OCI-LY7 (cell line): ENCODE data around the gene RBM38. TPM values are rescaled to one million over a fixed set of nuclear protein-coding genes. Genes with fewer than 3 reads are reported as not detected.
"Not testable (repeated sequence)": the region's sequence is repeated elsewhere in the genome, so short reads cannot be mapped to it uniquely, and the experiment has no call there.

Experiments used
- BruUV-seq: library from RNA; stranded (reverse); fragments of 400-500 nt; replicated peaks from 2 replicates; lab custom pipeline; 2021; lab: Mats Ljungman, UMichigan
- CTCF ChIA-PET: fragments of 300-600 bp; sonication (Branson Sonifier 250); formaldehyde crosslinking; loops from one replicate; lab custom pipeline; 2022; ENCODE audit warnings: antibody characterized with exemption; ENCODE audit not compliant: unreplicated experiment; lab: Charles Lee
- POLR2A ChIA-PET: fragments of 300-600 bp; sonication (Branson Sonifier 250); formaldehyde crosslinking; loops from one replicate; lab custom pipeline; 2022; ENCODE audit warnings: antibody characterized with exemption; lab: Charles Lee
- DNase-seq: peaks from one replicate; pipeline ENCODE4 v3.0.0-alpha.2; 2015; ENCODE audit warnings: low spot score
- H2AFZ ChIP-seq: fragments of 200-600 bp; sonication (generic), shearing (Covaris generic); 2 replicates; pipeline ENCODE4 v1.6.1; 2014; ENCODE audit warnings: mild to moderate bottlenecking, antibody characterized with exemption, low read length, moderate library complexity
- H3K27ac ChIP-seq: fragments of 200-600 bp; sonication (generic); 2 replicates; pipeline ENCODE4 v1.5.1; 2014; ENCODE audit warnings: mixed run types, low read depth, mild to moderate bottlenecking, moderate library complexity, low read length, inconsistent platforms; ENCODE audit not compliant: poor library complexity, severe bottlenecking
- H3K36me3 ChIP-seq: fragments of 200-600 bp; sonication (generic); 2 replicates; pipeline ENCODE4 v1.6.1; 2014; ENCODE audit warnings: mild to moderate bottlenecking, antibody characterized with exemption, low read length, moderate library complexity, mixed read lengths; ENCODE audit not compliant: insufficient read depth
- H3K4me1 ChIP-seq: fragments of 200-600 bp; sonication (generic); 2 replicates; pipeline ENCODE4 v1.5.1; 2014; ENCODE audit warnings: mild to moderate bottlenecking, low read length; ENCODE audit not compliant: insufficient read depth, poor library complexity, severe bottlenecking
- H3K4me2 ChIP-seq: fragments of 200-600 bp; sonication (generic); 2 replicates; pipeline ENCODE4 v1.6.1; 2014; ENCODE audit warnings: mild to moderate bottlenecking, low read length
- H3K4me3 ChIP-seq: fragments of 200-600 bp; sonication (generic); 2 replicates; pipeline ENCODE4 v1.5.1; 2014; ENCODE audit warnings: mild to moderate bottlenecking, low read depth, low read length; ENCODE audit not compliant: poor library complexity, severe bottlenecking
- H3K79me2 ChIP-seq: fragments of 200-600 bp; sonication (generic); 2 replicates; pipeline ENCODE4 v1.6.1; 2016; ENCODE audit warnings: low read depth, mild to moderate bottlenecking, low read length, moderate library complexity, mixed read lengths; ENCODE audit not compliant: insufficient read depth
- H3K9me2 ChIP-seq: fragments of 200-600 bp; sonication (generic); 2 replicates; pipeline ENCODE4 v1.6.1; 2016; ENCODE audit warnings: mild to moderate bottlenecking, low read length, mixed read lengths; ENCODE audit not compliant: insufficient read depth
- H3K9me3 ChIP-seq: fragments of 200-600 bp; sonication (generic); 2 replicates; pipeline ENCODE4 v1.6.1; 2014; ENCODE audit warnings: mild to moderate bottlenecking, mixed run types, low read length, mixed read lengths
- H4K20me1 ChIP-seq: fragments of 200-600 bp; sonication (generic); 2 replicates; pipeline ENCODE4 v1.6.1; 2014; ENCODE audit warnings: mild to moderate bottlenecking, antibody characterized with exemption, low read length, moderate library complexity, mixed read lengths; ENCODE audit not compliant: insufficient read depth
- CTCF ChIP-seq: fragments of 200-600 bp; sonication (generic); conservative IDR thresholded peaks from 2 replicates; pipeline ENCODE4 v1.5.1; 2014; ENCODE audit warnings: mild to moderate bottlenecking, antibody characterized with exemption, low read length, moderate library complexity, mixed read lengths
- EZH2phosphoT487 ChIP-seq: fragments of 200-600 bp; sonication (generic); IDR thresholded peaks from 2 replicates; pipeline ENCODE4 v1.6.1; 2018; ENCODE audit warnings: low read depth, borderline replicate concordance, mild to moderate bottlenecking, mixed run types, antibody characterized with exemption, low read length, moderate library complexity, mixed read lengths
- intact Hi-C: fragments of 100-400 bp; cut with micrococcal nuclease; formaldehyde crosslinking; loops from one replicate; pipeline ENCODE4 v1.10.0; 2022; ENCODE audit not compliant: unreplicated experiment
- total RNA-seq, 2 experiments: library from RNA; depleted of rRNA in 1 of 2; stranded (reverse); fragments of >200 nt in 1 of 2; shearing (Covaris generic) in 1 of 2; gene quantifications; 2 replicates each; pipeline ENCODE4 v1.2.3, GENCODE V29; 2014 to 2022

The RBM38 gene
- total RNA-seq, 2 experiments from 2014 or later, result 119 to 174 TPM

GRCh38 chr20:57342829-57343228 lies 48.4 kb upstream of the RBM38 start:
- DNase-seq, result no peak
- TF ChIP-seq CTCF (no peak), EZH2phosphoT487 (no peak)
- POLR2A ChIA-PET, result no interaction called here
- Histone ChIP-seq H3K79me2 (no peaks in the 10 kb centered on the region), H3K27ac (no peak overlapping the region), H4K20me1 (no peaks in the 10 kb centered on the region), H3K4me1 (no peaks in the 10 kb centered on the region), H3K4me2 (no peak overlapping the region), H3K4me3 (no peak overlapping the region), H3K36me3 (no peaks in the 10 kb centered on the region), H2AFZ (no peak overlapping the region), H3K9me3 (no peaks in the 10 kb centered on the region), H3K9me2 (no peaks in the 10 kb centered on the region)
- intact Hi-C loops, result no loop called here
- BruUV-seq, result no TSS peak
- CTCF ChIA-PET, result no interaction called here

DNA sequence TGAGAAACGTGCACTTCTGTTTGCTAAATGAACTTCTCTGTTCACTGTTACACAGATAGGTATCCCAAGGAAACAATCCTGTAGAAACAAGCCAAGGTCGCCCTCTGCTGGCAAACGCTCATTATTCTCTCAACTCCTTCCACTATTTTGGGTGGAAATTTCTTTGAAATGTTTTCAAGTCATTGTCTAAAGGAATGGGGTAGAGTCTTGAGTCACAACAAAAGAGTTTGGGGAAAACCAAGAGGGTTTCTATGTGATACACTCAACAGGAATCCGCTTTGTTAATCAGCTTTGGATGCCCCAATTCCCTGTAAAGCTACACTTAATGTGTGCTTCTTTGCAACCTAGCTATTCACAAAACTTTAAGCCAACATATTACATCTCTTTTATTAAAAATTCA lies 44.7 kb upstream of the RBM38 start:
- TF ChIP-seq CTCF (peak; percentile 98), EZH2phosphoT487 (no peak)
- no peaks in the 10 kb centered on the region for H3K36me3 ChIP-seq
- H3K9me3 ChIP-seq, result no peaks in the 10 kb centered on the region
- H3K4me1 ChIP-seq, result no peaks in the 10 kb centered on the region
- H3K4me3 ChIP-seq, result no peak overlapping the region
- no peak overlapping the region for H3K27ac ChIP-seq
- BruUV-seq, result no TSS peak
- no peak overlapping the region for H2AFZ ChIP-seq
- H3K4me2 ChIP-seq, result no peak overlapping the region
- H3K79me2 ChIP-seq, result peaks cover 4% of the 10 kb centered on the region
- no peaks in the 10 kb centered on the region for H3K9me2 ChIP-seq
- DNase-seq, result peak; percentile 83
- intact Hi-C loops, result loop anchor here (1.0 kb wide), 1 partner anchor 257 kb away; no protein-coding TSS in a partner anchor
- no peaks in the 10 kb centered on the region for H4K20me1 ChIP-seq
- CTCF ChIA-PET, result interaction anchor here (1.0 kb wide), 1 partner anchor 251 kb away, joined by 3 read pairs; no protein-coding TSS in a partner anchor
- POLR2A ChIA-PET, result interaction anchor here (0.6 to 1.0 kb wide), 2 partner anchors 14 to 163 kb away, joined by 3 read pairs; no protein-coding TSS in a partner anchor

GRCh38 chr20:57347393-57347792 lies 43.8 kb upstream of the RBM38 start:
- Histone ChIP-seq H3K9me2 (no peaks in the 10 kb centered on the region), H3K4me2 (no peak overlapping the region), H3K79me2 (peaks cover 13% of the 10 kb centered on the region), H2AFZ (no peak overlapping the region), H3K36me3 (peaks cover under 1% of the 10 kb centered on the region; the same call in 1 of the 2 replicates), H3K9me3 (no peaks in the 10 kb centered on the region), H3K4me1 (peaks cover 8% of the 10 kb centered on the region), H3K27ac (no peak overlapping the region), H4K20me1 (peaks cover 9% of the 10 kb centered on the region; the same call in 1 of the 2 replicates), H3K4me3 (no peak overlapping the region)
- TF ChIP-seq EZH2phosphoT487 (no peak), CTCF (no peak)
- no TSS peak for BruUV-seq
- intact Hi-C loops, result no loop called here
- ChIA-PET CTCF (no interaction called here), POLR2A (no interaction called here)
- DNase-seq, result no peak

- H3K9me3 ChIP-seq, BruUV-seq, H3K4me2 ChIP-seq, H3K4me3 ChIP-seq, intact Hi-C loops, CTCF ChIA-PET, H3K27ac ChIP-seq, H3K9me2 ChIP-seq, H2AFZ ChIP-seq, DNase-seq: not testable (repeated sequence)
- Histone ChIP-seq H4K20me1 (peaks cover 19% of the 10 kb centered on the region), H3K79me2 (peaks cover 23% of the 10 kb centered on the region), H3K36me3 (peaks cover 11% of the 10 kb centered on the region; the same call in 1 of the 2 replicates), H3K4me1 (peaks cover 15% of the 10 kb centered on the region)
- POLR2A ChIA-PET, result interaction anchor here (0.6 to 1.3 kb wide), 4 partner anchors 15 to 253 kb away, joined by 3 to 7 read pairs (median 4); no protein-coding TSS in a partner anchor
Observed at GRCh38 chr20:57348200-57348921, 42.8 kb upstream of the RBM38 start.
